GM21786 (cell line): Measurements from ENCODE around the gene KRTAP5-3.

Source experiments
- ATAC-seq: cut with Tn5 transposase; IDR thresholded peaks from one replicate; pipeline ENCODE4 v1.9.1; 2021; ENCODE audit not compliant: unreplicated experiment

The KRTAP5-3 gene

GRCh38 chr11:1566381-1567051 is 41.7 kb downstream of the KRTAP5-3 start:
- no peak for ATAC-seq

GRCh38 chr11:1565904-1566247 is 42.4 kb downstream of the KRTAP5-3 start:
- ATAC-seq: no peak

GRCh38 chr11:1565173-1565903 is 42.9 kb downstream of the KRTAP5-3 start:
- ATAC-seq: no peak

- no peak for ATAC-seq
Observed at GRCh38 chr11:1564535-1565172, 43.6 kb downstream of the KRTAP5-3 start.

GRCh38 chr11:1563697-1564534 is 44.3 kb downstream of the KRTAP5-3 start:
- ATAC-seq: no peak

GRCh38 chr11:1563149-1563638 is 45.1 kb downstream of the KRTAP5-3 start:
- ATAC-seq: no peak

GRCh38 chr11:1562469-1563148 is 45.7 kb downstream of the KRTAP5-3 start:
- no peak for ATAC-seq

- no peak for ATAC-seq
Observed at GRCh38 chr11:1561955-1562354, 46.3 kb downstream of the KRTAP5-3 start.

- no peak for ATAC-seq
Observed at GRCh38 chr11:1561266-1561665, 47.0 kb downstream of the KRTAP5-3 start.

- no peak for ATAC-seq
Observed at GRCh38 chr11:1560649-1561251, 47.5 kb downstream of the KRTAP5-3 start.

GRCh38 chr11:1560002-1560648 is 48.1 kb downstream of the KRTAP5-3 start:
- ATAC-seq: no peak

- ATAC-seq: no peak
Observed at GRCh38 chr11:1559111-1559951, 48.9 kb downstream of the KRTAP5-3 start.

- no peak for ATAC-seq
Observed at GRCh38 chr11:1558775-1559110, 49.5 kb downstream of the KRTAP5-3 start.

GRCh38 chr11:1557904-1558774 is 50.1 kb downstream of the KRTAP5-3 start:
- no peak for ATAC-seq
